HG03108 (cell line): ENCODE data around the gene PRKAR2A.
A peak's percentile ranks its signal among the peaks of the same experiment; 100 is the strongest.

Source experiments
- ATAC-seq: cut with Tn5 transposase; IDR thresholded peaks from one replicate; pipeline ENCODE4 v1.9.1; 2021; ENCODE audit warnings: moderate library complexity; ENCODE audit not compliant: unreplicated experiment

PRKAR2A gene

GRCh38 chr3:48847504-48848423 is at the start of gene PRKAR2A:
Gene PRKAR2A (minus strand): TSS chr3:48847874. CDS start chr3:48847596, 278 bp downstream.
- peak; percentile 86 for ATAC-seq

GRCh38 chr3:48896936-48897335 is 49.3 kb upstream of the PRKAR2A start:
- no peak for ATAC-seq

GRCh38 chr3:48894516-48894915 is 46.8 kb upstream of the PRKAR2A start:
- no peak for ATAC-seq

- no peak for ATAC-seq
Measured at GRCh38 chr3:48891606-48892005, 43.9 kb upstream of the PRKAR2A start.

GRCh38 chr3:48885753-48886152 is 38.1 kb upstream of the PRKAR2A start:
- no peak for ATAC-seq

GRCh38 chr3:48881652-48882114 is 34.0 kb upstream of the PRKAR2A start:
- ATAC-seq, result no peak

- no peak for ATAC-seq
Measured at GRCh38 chr3:48881006-48881405, 33.3 kb upstream of the PRKAR2A start.

GRCh38 chr3:48879994-48880377 is 32.3 kb upstream of the PRKAR2A start:
- no peak for ATAC-seq

GRCh38 chr3:48879307-48879993 is 31.8 kb upstream of the PRKAR2A start:
- ATAC-seq, result no peak

GRCh38 chr3:48877671-48878070 is 30.0 kb upstream of the PRKAR2A start:
- ATAC-seq, result no peak

- ATAC-seq, result no peak
Measured at GRCh38 chr3:48863122-48863521, 15.4 kb upstream of the PRKAR2A start.

GRCh38 chr3:48859206-48859605 is 11.5 kb upstream of the PRKAR2A start:
- ATAC-seq, result no peak

- ATAC-seq, result no peak
Measured at GRCh38 chr3:48858709-48859108, 11.0 kb upstream of the PRKAR2A start.

- no peak for ATAC-seq
Measured at GRCh38 chr3:48857641-48858040, 10.0 kb upstream of the PRKAR2A start.

GRCh38 chr3:48856469-48856868 is 8.8 kb upstream of the PRKAR2A start:
- ATAC-seq, result no peak

- no peak for ATAC-seq
Measured at GRCh38 chr3:48855681-48856447, 8.2 kb upstream of the PRKAR2A start.

GRCh38 chr3:48852151-48852550 is 4.5 kb upstream of the PRKAR2A start:
- no peak for ATAC-seq

GRCh38 chr3:48851407-48851806 is 3.7 kb upstream of the PRKAR2A start:
- no peak for ATAC-seq

GRCh38 chr3:48848816-48849515 is 1.3 kb upstream of the PRKAR2A start:
- ATAC-seq, result no peak

GRCh38 chr3:48847053-48847503 is 596 bp downstream of the PRKAR2A start:
- ATAC-seq, result peak; percentile 26

GRCh38 chr3:48845170-48845569 is 2.5 kb downstream of the PRKAR2A start:
- ATAC-seq, result no peak
